Stomach (tissue), 9 donors: ENCODE results near the gene RPS6KC1. TPM values are rescaled to one million over a fixed set of nuclear protein-coding genes. Genes with fewer than 3 reads are reported as not detected.
"Not testable (repeated sequence)": the region's sequence is repeated elsewhere in the genome, so short reads cannot be mapped to it uniquely, and the experiment has no call there.

Source experiments
- DNase-seq, 2 donors: peaks; one replicate each; pipeline versions ENCODE4 v3.0.0 to v3.0.0-alpha.2; 2013 to 2019
- H3K27ac ChIP-seq, 5 donors: fragments of 200-600 bp in 4 of 5; sonication (generic) in 4 of 5; one replicate each; pipeline ENCODE4 v1.5.1; 2013 to 2019; ENCODE audit warnings: mild to moderate bottlenecking in 1 of 5, moderate library complexity in 1 of 5
- H3K27me3 ChIP-seq, 3 donors: fragments of 200-600 bp; sonication (generic); one replicate each; pipeline ENCODE4 v1.5.1; 2017 to 2019; ENCODE audit warnings: mixed run types in 1 of 3
- H3K36me3 ChIP-seq, 4 donors: fragments of 200-600 bp; sonication (generic); 1 replicate in 3 of 4; 2 replicates in 1 of 4; pipeline ENCODE4 v1.5.1; 2016 to 2019
- H3K4me1 ChIP-seq, 4 donors: fragments of 200-600 bp; sonication (generic); one replicate each; pipeline ENCODE4 v1.5.1; 2016 to 2019
- H3K4me3 ChIP-seq, 4 donors: fragments of 200-600 bp; sonication (generic) in 3 of 4; one replicate each; pipeline ENCODE4 v1.5.1; 2016 to 2019; ENCODE audit warnings: mild to moderate bottlenecking in 1 of 4
- H3K9me3 ChIP-seq, 4 donors: fragments of 200-600 bp; sonication (generic); one replicate each; pipeline ENCODE4 v1.5.1; 2016 to 2019
- CTCF ChIP-seq, 7 experiments: fragments of 450-650 bp in 4 of 7; fragments of 200-600 bp in 3 of 7; sonication (generic) in 3 of 7; IDR thresholded peaks; one replicate each; pipeline ENCODE4 v1.5.1; 2016 to 2019; ENCODE audit warnings: antibody characterized with exemption in 7 of 7, control low read depth in 2 of 7, mild to moderate bottlenecking in 1 of 7
- EP300 ChIP-seq: sonication (generic); formaldehyde crosslinking; IDR thresholded peaks from one replicate; pipeline ENCODE4 v1.6.1; 2017; ENCODE audit warnings: antibody characterized with exemption
- POLR2A ChIP-seq, 4 donors: fragments of 450-650 bp; IDR thresholded peaks; one replicate each; pipeline ENCODE4 v1.6.1; 2016; ENCODE audit warnings: antibody characterized with exemption in 4 of 4, control low read depth in 2 of 4, mild to moderate bottlenecking in 1 of 4, moderate library complexity in 1 of 4
- POLR2AphosphoS5 ChIP-seq, 3 donors: sonication (generic); formaldehyde crosslinking; IDR thresholded peaks; one replicate each; pipeline ENCODE4 v1.6.1; 2016; ENCODE audit warnings: antibody characterized with exemption in 3 of 3
- WGBS, 5 donors: extraction: QIAGEN DNeasy Blood & Tissue Kit in 3 of 5; methylation state at CpG; one replicate each; pipeline versions ENCODE4 v1.1.5 to v1.1.7; 2013 to 2018; 5-methylcytosine and 5-hydroxymethylcytosine counted together
- intact Hi-C: fragments of 100-400 bp; cut with DNase I; formaldehyde crosslinking; loops from one replicate; pipeline ENCODE4 v1.15.1; 2023; ENCODE audit warnings: low total_unique reads
- polyA plus RNA-seq, 3 donors: library from polyadenylated mRNA; stranded (reverse); fragments of 200-250 nt; gene quantifications; one replicate each; pipeline ENCODE4 v1.2.3, GENCODE V29; 2013
- total RNA-seq, 5 donors: library from RNA; depleted of rRNA; stranded (reverse); fragments of >200 nt; gene quantifications; one replicate each; pipeline versions ENCODE4 v1.1.0 to v1.2.3, GENCODE V29; 2014 to 2016
- donor health status: healthy with polysubstance abuse.
- donor health status: Bipolar disorder and iron deficiency.
- donor health status: healthy.

RPS6KC1 gene
- total and polyA plus RNA-seq, 8 donors, result 3.8 to 137 (median 8.9) TPM

DNA sequence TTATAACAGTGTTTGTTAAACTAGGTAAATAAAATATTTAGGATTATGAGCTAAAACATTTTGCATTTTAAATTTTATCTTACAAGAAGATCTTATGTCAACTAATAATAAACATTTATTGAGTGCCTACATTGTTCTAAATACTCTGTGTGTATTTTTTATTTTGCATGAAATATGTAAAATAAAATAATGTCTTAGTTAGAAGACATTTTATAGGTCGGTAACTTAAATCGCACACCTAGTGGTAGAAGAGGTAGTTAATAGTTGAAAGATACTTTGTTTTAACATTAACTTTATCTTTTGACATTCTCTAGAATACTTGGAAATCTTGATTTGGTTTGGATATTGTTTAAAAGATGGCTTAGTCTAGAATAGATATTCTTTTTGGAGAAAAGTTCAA is 60.5 kb downstream of the RPS6KC1 start:
- Histone ChIP-seq H3K9me3 (no peaks in the 10 kb centered on the region), H3K4me3 (no peak overlapping the region), H3K27me3 (no peaks in the 10 kb centered on the region), H3K27ac (no peak overlapping the region), H3K4me1 (peaks cover 3 to 15% (median 10%) of the 10 kb centered on the region in 4 donors), H3K36me3 (peaks cover 0 to 10% (median 6%) of the 10 kb centered on the region in 4 donors)
- no peak for TF ChIP-seq CTCF (IDR thresholded peaks at IDR 0.05)
- no peak for TF ChIP-seq POLR2AphosphoS5 (IDR thresholded peaks at IDR 0.05)
- TF ChIP-seq EP300, result no peak
- TF ChIP-seq POLR2A (IDR thresholded peaks at IDR 0.05), result no peak
- 85 to 92% (median 89%) methylated on average over 2 of the region's 2 CpGs for WGBS, 5 donors
- no peak for DNase-seq
- intact Hi-C loops, result no loop called here

GRCh38 chr1:213112723-213113122 is 61.7 kb downstream of the RPS6KC1 start:
- intact Hi-C loops, DNase-seq, H3K36me3 ChIP-seq, H3K27me3 ChIP-seq, H3K27ac ChIP-seq, H3K9me3 ChIP-seq, H3K4me3 ChIP-seq: not testable (repeated sequence)
- 92 to 100% (median 95%) methylated on average over 2 to 3 of the region's 3 CpGs for WGBS, 5 donors
- peaks cover 3 to 15% (median 10%) of the 10 kb centered on the region in 4 donors for H3K4me1 ChIP-seq

DNA sequence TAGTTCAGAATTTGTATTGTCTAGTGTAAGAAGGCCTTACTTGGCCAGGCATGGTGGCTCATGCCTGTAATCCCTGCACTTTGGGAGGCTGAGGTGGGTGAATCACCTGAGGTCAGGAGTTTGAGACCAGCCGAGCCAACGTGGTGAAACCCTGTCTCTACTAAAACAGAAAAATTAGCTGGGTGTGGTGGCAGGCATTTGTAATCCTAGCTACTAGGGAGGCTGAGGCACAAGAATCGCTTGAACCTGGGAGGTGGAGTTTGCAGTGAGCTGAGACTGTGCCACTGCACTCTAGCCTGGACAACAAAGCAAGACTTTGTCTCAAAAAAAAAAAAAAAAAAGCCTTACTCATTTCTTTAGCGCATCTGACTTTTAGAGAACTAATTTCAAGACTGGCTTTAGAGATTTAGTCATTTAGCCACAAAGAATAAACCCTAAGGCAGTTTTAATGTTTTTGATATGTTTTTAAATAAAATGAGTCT is 66.7 kb downstream of the RPS6KC1 start:
- DNase-seq, H3K27ac ChIP-seq, H3K36me3 ChIP-seq, H3K4me3 ChIP-seq, H3K9me3 ChIP-seq, H3K27me3 ChIP-seq, intact Hi-C loops, H3K4me1 ChIP-seq: not testable (repeated sequence)
- WGBS, 5 donors, result 80 to 89% (median 83%) methylated on average over 4 of the region's 4 CpGs

GRCh38 chr1:213119794-213120193 is 68.8 kb downstream of the RPS6KC1 start:
- intact Hi-C loops, result no loop called here
- WGBS, 5 donors, result 89 to 96% (median 94%) methylated on average over 2 of the region's 2 CpGs

DNA sequence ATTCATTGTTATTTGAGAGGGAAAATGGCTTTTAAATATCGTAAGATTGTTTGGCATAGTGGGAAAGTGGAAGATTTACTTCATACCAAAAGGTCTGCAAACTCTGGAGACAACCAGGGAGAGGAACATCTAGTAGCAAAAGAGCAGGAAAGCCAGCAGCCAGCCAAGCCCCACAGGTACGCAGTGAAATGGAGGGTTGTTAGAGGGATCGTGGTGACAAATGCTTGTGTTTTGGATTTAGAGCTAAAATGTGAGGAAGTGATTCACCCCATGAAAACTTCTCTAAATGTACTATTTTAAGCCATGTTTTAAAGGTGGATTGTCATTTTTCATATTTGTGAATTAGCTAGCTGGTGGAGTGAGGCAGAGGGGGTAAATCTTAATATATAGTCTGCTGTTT is 69.3 kb downstream of the RPS6KC1 start:
- Histone ChIP-seq H3K4me3 (no peak overlapping the region), H3K27me3 (no peaks in the 10 kb centered on the region), H3K27ac (no peak overlapping the region), H3K9me3 (no peaks in the 10 kb centered on the region), H3K36me3 (peaks cover 0 to 8% (median 0%) of the 10 kb centered on the region in 4 donors), H3K4me1 (peaks cover 4 to 26% (median 11%) of the 10 kb centered on the region in 4 donors)
- TF ChIP-seq CTCF (IDR thresholded peaks at IDR 0.05) (no peak), EP300 (no peak), POLR2A (IDR thresholded peaks at IDR 0.05) (no peak), POLR2AphosphoS5 (IDR thresholded peaks at IDR 0.05) (no peak)
- DNase-seq, result no peak
- intact Hi-C loops, result no loop called here
- WGBS, 5 donors, result 74 to 87% (median 83%) methylated on average over 3 of the region's 3 CpGs

More at GRCh38 chr1:213119794-213120193, 68.8 kb downstream of the RPS6KC1 start:
- no peaks in the 10 kb centered on the region for H3K9me3 ChIP-seq
- H3K4me1 ChIP-seq, result peaks cover 4 to 26% (median 11%) of the 10 kb centered on the region in 4 donors
- no peaks in the 10 kb centered on the region for H3K27me3 ChIP-seq
- TF ChIP-seq POLR2AphosphoS5 (IDR thresholded peaks at IDR 0.05), result no peak
- no peak for TF ChIP-seq EP300
- TF ChIP-seq POLR2A (IDR thresholded peaks at IDR 0.05), result no peak
- no peak for TF ChIP-seq CTCF (IDR thresholded peaks at IDR 0.05)
- H3K27ac ChIP-seq, result no peak overlapping the region
- no peak overlapping the region for H3K4me3 ChIP-seq
- DNase-seq, result no peak
- peaks cover 0 to 8% (median 0%) of the 10 kb centered on the region in 4 donors for H3K36me3 ChIP-seq
